Measurements from ENCODE around the gene RNF151.
"Not testable (repeated sequence)": the region's sequence is repeated elsewhere in the genome, so short reads cannot be mapped to it uniquely, and the experiment has no call there.

RNF151 gene

GRCh38 chr16:1960665-1961630 lies 5.7 kb upstream of the RNF151 start:
- DNase-seq, result no peak

DNA sequence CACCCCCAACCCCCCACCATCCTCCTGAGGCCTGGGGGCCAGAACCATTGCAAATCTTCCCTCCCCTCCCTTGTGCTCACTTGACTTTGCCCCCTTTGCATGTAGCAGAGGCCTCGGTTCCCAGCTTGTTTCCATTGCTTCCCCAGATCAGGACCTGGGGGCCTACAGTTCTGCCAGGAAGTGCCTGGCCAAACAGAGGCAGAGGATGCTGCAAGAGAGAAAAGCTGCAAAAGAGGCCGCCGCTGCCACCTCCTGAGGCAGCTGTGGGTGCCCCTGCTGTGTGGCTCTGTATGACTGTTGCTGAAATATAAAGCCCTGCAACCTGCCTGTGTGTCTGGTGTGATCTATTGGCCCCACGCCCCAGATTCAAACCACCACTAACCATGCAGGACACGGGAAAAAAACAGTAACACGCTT lies 5.0 kb upstream of the RNF151 start:
- DNase-seq, result no peak

- not testable (repeated sequence) for DNase-seq
These were observed 4.2 kb upstream of the RNF151 start for GRCh38 chr16:1962161-1963153.

DNA sequence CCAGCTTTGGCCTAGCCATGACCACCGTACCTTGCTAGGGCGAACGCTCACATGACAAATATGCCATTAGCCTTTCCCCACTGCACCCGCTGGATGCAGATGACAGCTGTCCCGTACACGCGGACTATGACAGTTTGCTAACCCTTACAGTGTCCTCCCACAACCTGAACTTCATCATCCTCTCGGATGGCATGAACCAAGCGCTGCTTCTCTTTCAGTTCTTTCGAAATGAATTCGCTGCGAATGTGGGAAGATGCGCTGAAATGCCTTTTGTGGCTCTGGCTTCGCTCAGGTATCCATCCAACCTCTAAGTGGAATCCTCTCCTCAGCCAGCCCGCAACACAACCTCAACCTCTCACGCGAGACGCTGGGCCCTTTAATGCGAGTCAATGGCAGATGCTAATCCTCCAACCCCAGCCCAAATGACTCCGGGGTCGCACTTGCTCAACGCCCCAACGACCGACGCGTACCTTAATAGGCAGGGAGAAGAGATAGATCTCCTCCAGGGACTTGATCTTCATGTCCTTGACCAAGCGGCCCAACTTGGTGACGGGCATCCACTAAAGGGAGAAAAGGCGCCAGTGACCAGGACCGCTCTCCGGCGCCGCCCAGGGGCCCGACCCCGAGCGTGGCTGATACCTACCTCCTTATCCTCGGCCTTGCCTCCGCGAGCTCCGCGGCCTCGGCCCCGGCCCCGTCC lies 2.7 kb upstream of the RNF151 start:
- no peak for DNase-seq

DNA sequence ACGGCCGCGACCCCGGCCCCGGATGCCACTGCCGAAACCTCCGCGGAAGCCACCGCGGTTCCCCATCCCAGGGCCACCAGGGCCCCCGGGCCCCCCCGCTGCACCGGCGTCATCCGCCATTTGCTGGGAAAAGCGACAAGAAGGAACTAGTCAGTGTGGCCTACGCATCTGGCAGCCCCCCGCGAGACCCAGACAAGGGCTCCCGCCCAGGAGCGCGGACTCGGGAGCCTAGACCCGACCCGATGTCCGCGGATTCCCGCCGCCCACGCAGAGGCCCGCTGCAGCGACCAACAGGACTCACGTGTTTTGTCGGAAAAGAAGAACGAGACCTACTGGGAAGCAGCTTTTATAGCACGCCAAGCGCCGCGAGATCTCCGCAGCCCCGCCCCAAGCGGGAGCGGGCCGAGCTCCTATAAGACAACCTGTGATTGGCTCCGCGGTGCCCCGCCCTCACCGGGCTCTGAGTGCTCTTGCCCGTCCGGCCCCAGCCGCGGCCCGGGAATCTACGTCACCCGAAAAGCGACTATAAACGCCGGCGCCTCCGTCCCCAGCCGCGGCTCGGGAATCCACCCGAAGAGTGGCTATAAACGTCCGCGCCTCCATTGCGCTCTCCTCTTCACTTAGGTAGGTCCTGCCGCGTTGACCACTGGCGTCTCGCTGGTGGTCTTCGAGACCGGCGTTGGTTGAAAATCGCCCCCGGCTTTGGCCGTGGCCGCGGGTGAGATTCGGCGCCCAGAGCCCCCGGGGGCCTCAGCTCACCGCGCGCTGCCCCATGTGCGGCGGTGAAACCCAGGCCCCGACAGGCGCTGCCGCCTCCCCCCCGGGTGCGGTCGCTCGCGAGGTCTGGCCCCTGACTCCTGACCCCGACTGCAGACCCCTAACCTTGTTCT lies 1.9 kb upstream of the RNF151 start, which contains the start of gene RPS2:
RPS2 (minus strand) TSS at position 321 of the 890 bp plus-strand sequence; CDS start at position 120, 201 bp downstream.
- DNase-seq, result peak; percentile 88

GRCh38 chr16:1965396-1966001 lies 1.2 kb upstream of the RNF151 start:
- DNase-seq, result no peak

DNA sequence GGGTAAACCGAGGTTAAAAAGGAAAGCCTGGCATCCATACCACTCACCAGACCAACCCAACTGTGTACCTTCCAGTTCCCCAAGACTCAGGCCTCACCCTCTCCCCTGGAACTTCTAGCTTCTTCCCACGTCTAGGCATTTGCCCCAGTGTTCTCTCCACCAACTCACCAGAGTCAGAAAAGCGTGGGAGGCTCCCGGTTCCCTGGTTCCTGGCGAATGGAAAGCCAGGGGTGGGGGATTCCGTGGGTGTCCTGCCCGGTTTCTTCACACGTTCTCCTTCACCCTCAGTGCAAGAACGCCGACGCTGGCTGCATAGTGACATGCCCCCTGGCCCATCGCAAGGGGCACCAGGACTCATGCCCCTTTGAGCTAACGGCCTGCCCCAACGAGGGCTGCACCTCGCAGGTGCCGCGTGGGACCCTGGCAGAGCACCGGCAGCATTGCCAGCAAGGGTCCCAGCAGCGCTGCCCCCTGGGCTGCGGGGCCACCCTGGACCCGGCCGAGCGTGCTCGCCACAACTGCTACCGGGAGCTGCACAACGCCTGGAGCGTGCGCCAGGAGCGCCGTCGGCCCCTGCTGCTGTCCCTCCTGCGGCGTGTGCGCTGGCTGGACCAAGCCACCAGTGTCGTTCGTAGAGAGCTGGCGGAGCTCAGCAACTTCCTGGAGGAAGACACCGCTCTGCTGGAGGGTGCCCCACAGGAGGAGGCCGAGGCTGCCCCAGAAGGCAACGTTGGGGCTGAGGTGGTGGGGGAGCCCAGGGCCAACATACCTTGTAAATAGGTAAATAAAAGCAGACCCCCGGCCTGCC lies 1.7 kb downstream of the RNF151 start:
- DNase-seq, result no peak

DNA sequence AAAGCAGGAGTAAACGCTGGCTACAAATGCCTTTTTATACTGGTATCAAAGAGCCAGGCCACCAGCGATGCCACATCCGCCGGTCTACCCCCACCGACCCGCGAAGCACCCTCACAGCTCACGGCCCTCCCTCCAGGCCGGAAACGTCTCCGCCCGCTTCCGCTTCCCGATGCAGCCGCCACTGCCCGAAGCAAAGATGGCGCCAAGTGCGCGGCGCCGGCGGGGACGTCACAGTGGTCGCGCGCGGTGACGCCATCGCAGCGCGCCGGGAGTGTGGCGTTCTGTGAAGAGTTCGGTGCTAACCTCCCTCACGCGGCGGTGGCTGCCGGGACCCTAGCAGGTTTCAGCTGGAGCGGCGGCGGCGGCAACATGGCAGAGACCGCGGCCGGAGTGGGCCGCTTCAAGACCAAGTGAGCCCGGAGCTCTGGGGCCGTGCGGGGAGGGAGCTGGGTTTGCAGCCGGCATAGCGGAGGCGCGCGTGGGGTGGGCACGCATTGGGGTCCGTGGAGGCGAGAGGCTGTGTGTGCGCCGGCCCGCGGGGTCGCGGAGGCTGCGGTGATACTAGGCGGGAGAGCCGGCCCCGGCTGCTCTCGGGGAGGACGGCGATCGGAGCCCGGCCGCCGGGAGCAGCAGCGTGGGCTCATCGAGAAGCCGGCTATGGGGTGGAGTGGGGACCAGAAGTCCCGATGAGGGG lies 5.3 kb downstream of the RNF151 start, which contains the start of gene TBL3:
TBL3 (plus strand) TSS at position 258 of the 694 bp plus-strand sequence; CDS start at position 370, 112 bp downstream.
- peak; percentile 81 for DNase-seq

DNA sequence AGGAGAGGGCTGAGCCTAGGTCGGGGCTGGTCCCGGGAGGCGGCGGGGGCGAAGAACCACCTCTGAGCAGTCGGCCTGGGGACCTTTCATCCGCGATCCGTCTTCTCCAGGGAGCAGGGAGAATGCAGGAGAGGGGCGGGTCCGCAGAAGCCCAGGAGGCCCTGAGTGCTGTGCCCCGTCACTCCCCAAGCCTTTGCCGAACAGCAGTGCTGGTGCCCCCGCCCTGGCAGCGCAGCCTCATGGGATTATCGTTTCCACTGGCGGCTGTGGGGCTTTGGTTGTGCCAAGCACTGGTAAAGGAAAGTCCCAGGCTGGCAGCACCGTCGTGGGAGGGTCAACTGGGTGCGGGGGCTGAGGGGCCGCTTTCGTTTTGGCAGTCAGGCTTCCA lies 5.8 kb downstream of the RNF151 start:
- DNase-seq, result no peak

GRCh38 chr16:1973461-1974156 lies 7.0 kb downstream of the RNF151 start:
- no peak for DNase-seq

GRCh38 chr16:1974157-1975070 lies 7.8 kb downstream of the RNF151 start:
- DNase-seq, result no peak

DNA sequence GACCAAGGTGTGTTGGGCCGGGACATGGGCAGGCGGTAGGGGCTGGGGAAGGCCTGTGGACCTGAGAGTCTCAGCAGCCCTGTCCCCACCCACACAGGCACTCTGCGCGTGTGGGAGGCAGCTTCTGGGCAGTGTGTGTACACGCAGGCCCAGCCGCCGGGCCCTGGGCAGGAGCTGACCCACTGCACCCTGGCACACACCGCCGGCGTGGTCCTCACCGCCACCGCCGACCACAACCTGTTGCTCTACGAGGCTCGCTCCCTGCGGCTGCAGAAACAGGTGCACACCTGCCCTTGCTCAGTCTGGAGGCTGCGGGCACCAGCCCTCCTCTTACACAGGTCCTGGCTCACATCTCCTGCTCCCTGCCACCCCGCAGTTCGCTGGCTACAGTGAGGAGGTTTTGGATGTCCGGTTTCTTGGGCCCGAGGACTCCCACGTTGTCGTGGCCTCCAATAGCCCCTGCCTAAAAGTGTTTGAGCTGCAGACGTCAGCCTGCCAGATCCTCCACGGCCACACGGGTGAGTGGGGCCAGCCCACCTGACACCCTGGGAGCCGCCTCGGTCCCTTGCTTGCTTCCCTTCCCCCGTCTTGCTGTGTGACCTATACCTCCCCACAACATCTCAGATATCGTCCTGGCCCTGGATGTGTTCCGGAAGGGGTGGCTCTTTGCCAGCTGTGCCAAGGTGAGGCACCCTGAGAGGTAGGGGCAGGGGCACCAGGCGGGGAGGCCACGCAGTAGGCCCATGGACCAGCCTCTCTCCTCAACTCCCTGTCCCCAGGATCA lies 9.0 kb downstream of the RNF151 start:
- no peak for DNase-seq

GRCh38 chr16:1976216-1976520 lies 9.5 kb downstream of the RNF151 start:
- DNase-seq, result no peak

- DNase-seq, result no peak
These were observed 10.6 kb downstream of the RNF151 start for GRCh38 chr16:1976951-1977874.

DNA sequence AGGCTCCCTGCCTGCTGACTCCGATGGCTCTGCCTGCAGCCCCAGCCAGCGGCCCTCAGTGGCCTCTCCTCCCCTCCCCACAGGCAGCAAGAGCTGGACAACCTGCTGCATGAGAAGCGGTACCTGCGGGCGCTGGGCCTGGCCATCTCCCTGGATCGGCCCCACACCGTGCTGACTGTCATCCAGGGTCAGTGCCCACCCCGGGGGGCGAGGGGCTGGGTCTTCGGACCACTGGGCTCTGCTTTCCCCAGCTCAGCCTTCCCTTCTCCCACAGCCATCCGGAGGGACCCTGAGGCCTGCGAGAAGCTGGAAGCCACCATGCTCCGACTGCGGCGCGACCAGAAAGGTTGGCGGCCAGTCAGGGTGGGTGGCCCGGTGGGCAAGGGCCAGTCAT lies 11.2 kb downstream of the RNF151 start:
- DNase-seq, result no peak
